NCI-H446 treated with DMSO at 0.1 percent for 48 hours (cell line): ENCODE data around the gene CNTROB.
"Not testable (repeated sequence)": the region's sequence is repeated elsewhere in the genome, so short reads cannot be mapped to it uniquely, and the experiment has no call there.

Experiments
- DNase-seq: peaks from one replicate; lab custom pipeline; 2025; lab: John Stamatoyannopoulos, UW

CNTROB gene

DNA sequence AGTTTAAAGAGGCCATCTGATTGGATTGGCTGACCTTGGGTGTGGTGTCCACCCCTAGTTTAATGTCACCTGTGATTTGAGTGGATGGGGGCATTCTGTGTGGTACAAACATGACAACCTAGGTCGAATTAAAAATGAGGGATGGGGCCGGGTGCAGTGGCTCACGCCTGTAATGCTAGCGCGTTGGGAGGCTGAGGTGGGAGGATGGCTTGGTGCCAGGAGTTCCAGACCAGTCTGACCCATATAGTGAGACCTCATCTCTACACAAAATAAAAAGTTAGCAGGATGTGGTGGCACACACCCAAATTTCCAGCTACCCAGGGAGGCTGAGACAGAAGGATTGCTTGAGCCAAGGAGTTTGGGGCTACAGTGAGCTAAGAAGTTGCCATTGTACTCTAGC is 14.4 kb downstream of the CNTROB start:
- no peak for DNase-seq

DNA sequence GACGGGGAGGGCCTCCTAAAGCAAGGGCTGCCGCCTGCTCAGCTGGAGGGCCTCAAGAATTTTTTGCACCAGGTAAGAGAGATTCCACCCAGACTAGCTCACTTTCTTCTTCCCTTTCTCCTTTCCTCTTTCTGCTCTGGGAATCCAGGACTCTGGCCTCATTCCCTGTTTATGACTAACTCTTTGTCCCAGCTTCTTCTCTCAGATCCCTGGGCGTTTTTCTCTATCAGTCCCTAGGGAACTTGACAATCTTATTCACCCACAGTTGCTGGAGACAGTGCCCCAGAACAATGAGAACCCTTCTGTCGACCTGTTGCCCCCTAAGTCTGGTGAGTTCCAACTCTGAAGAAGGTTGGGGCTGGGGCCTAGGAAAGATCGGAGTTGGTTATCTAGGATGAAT is 15.6 kb downstream of the CNTROB start:
- no peak for DNase-seq

DNA sequence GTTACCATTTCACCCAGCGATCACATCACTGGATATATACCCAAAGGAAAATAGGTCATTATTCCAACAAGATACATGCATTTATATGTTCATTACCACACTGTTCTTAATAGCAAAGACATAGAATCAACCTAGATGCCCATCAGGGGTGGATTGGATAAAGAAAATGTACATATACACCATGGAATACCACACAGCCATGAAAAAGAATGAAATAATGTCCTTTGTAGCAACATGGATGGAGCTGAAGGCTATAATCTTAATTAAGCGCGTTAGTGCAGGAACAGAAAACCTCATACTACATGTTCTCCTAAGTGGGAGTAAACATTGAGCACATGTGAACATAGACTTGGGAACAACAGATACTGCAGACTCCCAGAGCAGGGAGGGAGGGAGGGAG is 18.6 kb downstream of the CNTROB start:
- no peak for DNase-seq

DNA sequence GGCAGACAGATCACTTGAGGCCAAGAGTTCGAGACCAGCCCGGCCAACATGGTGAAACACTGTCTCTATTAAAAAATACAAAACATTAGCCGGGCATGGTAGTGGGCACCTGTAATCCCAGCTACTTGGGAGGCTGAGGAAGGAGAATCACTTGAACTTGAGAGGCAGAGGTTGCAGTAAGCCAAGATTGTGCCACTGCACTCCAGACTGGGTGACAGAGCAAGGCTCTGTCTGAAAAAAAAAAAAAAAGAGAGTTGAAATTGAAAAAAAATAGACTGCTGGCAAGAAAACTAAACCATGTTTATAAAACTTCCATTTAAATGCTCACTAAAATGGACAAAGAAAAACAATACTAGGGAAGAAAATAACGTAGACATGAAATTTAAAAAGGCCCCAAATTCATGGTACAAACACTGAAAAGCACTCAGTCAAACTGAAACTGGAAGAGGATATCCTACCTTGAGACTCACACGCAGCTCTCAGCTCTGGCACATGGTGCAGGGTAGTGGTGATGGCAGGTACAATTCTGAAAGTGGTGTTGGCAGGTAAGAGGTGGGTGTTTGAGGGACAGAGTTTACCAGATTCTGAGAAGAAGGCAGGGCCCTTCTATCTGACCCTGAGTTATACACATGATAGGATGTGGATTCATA is 19.3 kb downstream of the CNTROB start:
- no peak for DNase-seq

DNA sequence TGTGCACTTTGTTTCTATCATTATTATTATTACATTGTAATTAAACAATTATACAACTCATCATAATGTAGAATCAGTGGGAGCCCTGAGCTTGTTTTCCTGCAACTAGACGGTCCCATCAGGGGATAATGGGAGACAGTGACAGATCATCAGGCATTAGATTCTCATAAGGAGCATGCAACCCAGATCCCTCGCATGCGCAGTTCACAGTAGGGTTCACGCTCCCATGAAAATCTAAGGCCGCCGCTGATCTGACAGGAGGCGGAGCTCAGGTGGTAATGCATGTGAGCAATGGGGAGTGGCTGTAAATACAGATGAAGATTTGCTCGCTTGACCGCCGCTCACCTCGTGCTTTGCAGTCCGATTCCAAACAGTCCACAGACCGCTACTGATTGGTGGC is 21.3 kb downstream of the CNTROB start:
- not testable (repeated sequence) for DNase-seq

DNA sequence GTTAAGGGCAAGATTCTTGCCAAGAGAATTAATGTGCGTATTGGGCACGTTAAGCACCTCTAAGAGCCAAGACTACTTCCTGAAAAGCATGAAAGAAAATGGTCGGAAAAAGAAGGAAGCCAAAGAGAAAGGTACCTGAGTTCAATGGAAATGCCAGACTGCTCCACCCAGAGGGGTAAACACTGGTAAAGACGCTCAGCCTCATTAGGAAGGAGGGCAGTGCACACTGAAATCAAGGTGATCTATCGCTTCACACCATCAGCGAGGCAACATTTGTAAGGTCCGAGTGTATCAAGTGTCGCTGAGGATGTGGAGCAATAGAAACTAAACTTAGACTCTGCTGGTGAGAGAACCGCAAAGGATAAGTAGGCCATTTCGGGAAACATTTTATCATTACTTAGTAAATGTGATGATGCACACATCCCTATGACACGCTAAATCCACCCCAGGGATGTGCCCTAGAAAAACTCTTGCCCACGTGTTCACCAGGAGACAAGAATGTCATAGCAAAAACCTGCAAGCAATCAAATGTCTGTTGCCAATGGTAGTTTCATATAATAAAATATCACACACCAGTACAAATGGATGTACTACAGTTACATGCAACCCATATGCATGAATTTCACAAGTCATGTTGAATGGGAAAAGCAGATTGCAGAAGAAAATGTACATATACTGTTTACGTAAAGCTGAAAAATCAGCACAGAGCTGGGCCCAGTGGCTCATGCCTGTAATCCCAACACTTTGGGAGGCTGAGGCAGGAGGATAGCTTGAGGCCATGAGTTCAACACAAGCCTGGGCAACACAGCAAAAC is 23.6 kb downstream of the CNTROB start:
- no peak for DNase-seq

DNA sequence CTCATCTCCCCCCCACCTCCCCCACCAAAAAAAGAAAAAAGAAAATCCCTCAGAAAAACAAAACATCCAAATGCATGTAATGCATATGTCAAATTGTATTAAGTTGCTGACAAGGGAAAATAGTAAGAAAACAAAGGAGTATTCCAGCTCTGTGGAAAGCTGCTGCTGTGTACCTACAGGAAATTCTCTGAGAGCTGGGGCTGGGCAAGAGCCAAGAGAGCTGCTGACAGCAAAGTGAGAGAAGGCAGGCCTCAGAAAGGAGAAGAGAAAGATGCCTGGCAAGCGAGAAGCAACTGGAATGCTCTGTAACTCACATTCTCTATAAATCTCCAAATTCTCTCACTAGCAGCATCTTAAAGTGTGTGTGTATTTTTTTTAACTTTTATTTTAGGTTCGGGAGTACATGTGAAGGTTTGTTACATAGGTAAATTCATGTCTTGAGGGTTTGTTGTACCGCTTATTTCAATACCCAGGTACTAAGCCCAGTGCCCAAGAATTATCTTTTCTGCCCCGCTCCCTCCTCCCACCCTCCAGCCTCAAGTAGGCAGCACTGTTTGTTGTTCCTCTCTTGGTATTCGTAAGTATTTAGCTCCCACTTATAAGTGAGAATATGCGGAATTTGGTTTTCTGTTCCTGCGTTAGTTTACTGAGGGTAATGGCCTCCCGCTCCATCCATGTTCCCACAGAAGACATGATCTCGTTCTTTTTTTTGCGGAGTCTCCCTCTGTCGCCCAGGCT is 24.4 kb downstream of the CNTROB start:
- no peak for DNase-seq

DNA sequence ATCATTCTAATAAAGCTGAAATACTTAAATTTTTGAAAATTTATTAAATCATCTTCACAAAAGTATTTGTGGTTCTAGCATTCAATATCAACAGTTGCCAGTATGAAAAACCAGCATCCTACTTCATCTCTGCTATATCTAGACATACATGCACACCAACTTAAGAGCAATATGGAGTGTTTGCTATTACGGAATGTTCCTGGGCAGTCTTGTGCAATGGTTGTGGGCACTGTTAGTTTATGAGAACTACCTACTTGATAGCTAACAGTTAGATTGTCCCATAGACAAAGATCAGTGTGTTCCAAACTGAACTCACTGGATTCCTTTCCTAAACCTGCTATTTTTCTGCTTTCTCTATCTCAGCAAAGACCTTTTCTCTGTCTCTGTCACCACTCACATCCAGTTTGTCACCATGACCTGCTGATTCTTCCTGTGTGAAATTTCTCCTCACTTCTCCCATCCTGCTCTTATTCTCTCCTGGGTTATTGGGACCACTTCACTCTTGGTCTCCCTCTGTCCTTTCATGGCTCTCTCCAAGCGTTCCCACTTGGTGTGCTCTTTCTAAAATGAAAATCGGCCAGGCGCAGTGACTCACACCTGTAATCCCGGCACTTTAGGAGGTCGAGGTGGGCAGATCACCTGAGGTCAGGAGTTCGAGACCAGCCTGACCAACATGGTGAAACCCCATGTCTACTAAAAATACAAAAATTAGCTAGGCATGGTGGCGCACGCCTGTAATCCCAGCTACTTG is 27.7 kb downstream of the CNTROB start:
- no peak for DNase-seq

DNA sequence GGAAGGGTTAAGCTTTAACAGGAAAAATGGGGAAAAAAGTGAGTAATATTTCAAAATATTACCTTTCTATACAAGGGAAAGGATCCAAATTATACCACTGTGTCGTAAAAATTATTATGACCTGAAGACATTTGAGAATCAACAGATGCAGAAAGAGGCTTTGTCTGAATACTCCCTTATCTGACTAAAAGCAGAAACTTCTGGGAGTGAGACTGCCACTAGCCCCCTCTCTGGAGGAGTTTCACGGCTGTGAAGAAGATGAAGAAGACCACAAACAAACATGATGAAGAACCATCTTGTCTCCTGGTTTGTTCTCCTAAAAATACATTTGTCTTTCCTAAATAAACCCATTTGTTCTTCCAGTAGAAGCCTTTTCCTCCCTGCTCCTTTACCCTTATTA is 29.4 kb downstream of the CNTROB start:
- no peak for DNase-seq

DNA sequence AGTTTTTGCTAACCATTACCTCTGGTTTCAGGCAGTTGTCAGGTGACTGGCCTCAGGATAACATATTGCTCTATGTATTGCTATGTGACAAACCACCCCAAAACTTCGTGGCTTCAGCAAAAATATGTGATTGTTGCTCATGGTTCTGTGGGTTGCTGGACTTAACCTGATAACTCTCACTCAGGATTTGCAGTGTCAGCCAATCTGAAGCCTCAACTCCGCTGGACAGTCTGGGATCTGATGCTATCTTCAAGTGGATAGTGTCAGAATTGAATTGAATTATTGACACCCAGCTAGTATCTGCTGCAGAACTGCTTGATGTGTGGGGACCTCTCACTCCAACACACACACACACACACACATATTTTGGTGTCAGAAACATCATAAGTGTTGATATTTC is 35.7 kb downstream of the CNTROB start:
- no peak for DNase-seq

DNA sequence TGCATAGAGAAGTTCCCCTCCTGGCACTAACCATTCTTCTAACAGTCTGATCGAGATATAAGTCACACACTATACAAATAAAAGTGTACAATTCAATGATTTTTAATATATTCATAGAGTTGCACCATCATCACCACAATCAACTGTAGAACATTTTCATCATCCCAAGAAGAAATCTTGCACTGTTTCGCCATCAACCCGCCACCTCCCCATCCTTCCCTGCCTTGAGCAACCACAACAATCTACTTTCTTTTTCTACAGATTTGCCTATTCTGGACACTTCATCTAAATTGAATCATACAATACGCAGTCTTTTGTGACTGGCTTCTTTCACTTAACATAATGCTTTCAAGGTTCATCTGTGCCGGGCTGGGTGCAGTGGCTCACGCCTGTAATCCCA is 37.4 kb downstream of the CNTROB start:
- no peak for DNase-seq

DNA sequence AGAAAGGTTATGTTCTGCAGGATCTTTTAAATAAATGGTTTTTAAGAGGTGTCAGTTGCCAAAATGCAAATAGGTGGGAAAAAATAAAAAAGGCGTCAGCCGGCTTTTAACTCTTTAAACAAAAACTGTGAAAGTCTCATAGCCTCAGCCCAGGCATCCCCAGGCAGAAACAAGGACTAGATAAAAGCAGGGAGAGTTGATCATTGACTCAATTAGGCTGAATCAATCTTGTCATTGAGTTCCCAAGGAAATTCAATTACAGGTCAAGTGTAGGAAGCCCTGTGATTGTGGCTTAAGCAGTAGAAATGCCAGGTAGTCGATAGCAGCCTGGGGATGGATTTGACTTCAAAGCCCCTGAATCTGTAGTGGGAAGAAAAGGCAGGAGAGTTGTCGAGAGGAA is 39.6 kb downstream of the CNTROB start:
- no peak for DNase-seq

DNA sequence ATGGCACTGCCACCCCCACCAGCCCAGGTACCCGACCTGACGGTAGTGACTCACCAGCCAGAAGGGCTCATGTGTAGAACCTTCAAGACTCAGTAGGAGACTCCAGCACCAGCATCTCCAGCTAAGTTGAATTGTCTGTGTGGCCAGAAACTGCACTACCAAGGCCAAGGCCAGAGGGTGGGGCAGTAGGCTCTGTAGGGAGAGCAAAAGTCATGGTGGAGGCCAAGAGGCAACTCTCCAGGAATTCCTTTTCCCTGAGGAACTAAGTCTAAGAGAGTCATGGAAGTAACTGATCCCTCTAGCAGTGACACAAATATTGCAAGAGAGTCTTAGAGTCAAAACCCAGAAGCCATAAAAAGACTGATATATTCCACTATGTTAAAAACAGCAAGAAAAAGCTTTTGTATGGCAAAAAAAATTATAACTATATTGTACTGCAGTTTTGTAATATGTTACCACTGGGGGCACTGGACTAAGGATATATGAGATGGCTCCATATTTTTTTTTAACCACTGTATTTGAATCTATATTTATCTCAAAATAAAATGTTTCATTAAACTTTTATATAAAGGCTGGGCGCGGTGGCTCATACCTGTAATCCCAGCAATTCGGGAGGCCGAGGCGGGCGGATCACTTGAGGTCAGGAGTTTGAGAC is 40.3 kb downstream of the CNTROB start:
- DNase-seq = no peak

DNA sequence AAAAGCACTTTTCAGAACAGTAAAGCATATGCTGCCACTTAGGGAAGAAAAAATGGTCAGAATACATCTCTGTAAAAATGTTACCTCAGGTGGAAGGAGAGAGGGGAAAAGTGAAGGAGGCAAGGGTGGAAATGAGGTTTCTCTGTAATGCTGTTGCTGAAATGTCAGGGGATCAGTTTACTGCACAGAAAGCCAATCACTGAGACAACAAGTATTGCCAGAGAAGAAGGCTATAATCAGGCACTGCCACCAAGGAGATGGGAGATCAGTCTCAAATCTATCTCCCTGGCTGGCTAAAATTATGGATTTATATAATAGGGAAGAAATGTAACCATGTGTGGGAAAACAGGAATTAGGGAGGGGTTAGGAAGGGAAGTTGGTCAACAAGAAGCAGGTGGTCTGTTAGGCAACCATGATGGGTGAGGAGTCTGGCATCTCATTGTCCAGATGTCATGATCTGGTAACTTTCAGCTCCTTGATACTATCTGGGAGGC is 42.7 kb downstream of the CNTROB start:
- no peak for DNase-seq

DNA sequence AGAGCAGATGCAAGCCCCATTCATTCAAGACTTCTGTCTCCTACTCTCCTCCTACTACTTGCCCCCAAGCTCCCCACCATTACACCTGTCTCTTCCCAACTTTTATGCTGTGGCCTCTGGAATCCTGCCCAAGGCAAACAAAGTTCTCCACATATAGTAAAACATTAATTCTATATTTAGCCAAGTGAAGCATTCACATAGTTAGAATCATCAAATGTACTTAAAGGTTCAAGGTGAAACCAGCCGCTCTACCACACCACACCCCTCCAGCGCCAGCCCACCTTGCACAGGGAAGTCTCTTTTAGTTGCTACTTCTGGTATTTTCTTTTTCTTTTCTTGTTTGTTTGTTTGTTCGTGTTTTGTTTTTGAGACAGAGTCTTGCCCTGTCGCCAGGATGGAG is 45.0 kb downstream of the CNTROB start:
- DNase-seq = no peak

DNA sequence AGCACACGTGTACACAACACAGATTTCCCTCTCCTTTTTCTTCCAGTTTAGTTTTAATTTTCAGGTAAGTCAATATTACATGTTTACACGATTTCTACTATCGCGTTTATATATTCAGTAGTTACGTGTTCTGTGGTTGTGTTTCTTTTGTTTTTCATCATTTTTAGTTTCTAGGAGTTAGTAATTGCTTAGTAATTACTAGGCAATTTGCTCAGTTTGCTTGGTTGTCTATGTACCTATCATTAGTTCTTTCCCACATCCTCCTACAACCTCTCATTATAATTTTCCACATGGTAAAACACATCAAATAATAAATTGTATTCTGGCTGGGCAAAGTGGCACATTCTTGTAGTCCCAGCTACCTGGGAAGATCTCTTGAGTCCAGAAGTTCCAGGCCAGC is 45.8 kb downstream of the CNTROB start:
- DNase-seq = no peak

DNA sequence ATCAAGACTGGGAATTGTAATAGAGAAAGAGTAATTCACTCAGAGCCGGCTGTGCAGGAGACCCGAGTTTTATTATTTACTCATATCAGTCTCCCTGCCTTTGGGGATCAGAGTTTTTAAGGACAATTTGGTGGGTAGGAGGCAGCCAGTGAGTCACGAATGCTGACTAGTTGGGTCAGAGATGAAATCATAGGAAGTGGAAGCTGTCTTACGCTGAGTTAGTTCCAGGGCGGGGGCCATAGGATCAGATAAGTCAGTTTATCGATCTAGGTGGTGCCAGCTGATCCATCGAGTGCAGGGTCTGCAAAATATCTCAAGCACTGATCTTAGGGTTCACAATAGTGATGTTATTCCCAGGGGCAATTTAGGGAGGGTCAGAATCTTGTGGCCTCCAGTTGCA is 50.2 kb downstream of the CNTROB start:
- DNase-seq = no peak

DNA sequence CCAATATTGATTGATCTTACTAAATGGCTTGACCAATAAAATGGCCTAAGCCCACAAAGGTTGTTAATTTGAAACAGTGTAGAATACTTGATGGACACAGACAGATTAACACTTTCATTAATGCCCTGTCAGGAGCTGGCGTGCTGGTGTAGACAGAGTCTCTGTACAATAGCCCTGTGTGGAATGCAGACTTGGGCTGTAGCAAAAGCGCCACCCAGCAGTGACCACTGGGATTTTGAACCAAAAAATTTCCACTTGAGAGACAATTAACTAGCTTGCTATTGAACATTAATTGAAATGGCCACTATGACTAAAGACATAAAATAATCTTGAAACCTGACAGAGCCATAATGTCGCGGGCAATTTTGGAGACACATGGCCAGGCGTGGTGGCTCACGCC is 50.7 kb downstream of the CNTROB start:
- no peak for DNase-seq

DNA sequence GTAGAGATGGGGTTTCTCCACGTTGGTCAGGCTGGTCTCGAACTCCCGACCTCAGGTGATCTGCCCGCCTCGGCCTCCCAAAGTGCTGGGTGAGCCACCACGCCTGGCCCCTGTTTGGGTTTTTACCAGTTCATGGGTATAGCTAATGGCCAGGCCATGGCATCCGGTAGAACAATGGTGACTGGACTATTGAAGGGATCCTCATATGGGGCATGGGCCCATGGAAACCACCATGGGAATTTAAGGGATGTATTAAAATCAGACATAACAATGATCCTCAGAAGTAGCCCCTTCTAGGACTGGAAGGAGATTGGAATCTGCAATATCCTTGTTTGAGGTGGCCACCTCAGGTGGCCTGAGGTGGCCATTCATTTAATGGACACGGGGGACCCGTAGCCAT is 52.9 kb downstream of the CNTROB start:
- no peak for DNase-seq

DNA sequence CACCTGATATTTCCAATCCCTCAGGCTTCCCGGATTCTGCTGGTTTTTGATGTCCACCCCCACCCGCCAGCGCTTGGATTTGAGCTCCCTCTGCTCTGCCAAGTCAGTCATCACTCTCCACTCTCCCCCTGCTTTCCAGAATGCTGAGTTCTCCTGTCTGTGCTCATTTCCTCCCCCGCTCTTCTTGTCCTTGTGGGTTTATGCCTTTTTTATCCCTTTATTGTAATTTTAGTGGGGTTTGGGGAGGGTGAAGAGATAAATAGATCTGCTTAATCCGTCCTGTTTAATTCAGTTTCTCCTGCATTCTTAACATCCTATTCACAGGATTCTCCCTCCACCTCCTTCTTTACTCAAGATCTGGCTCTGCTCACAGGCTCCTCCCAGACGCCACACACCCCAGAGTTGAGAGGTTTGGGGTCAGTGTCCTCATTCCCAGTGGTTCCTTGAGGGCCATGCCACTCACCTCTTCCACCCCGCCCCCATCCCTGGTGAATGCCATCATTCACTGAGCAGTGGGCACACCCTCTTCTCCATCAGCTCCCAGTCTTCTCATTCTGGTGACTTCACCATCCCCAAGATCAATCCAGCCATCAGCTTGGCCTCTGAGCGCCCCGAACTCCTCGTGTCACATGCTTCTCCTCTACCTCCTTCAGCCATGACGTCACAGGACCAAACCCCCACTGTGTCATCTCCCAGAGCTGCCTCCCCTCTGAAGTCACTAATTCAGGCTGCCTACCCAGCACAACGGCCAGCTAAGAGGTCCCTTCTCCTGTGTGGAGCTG is 55.3 kb downstream of the CNTROB start:
- no peak for DNase-seq

DNA sequence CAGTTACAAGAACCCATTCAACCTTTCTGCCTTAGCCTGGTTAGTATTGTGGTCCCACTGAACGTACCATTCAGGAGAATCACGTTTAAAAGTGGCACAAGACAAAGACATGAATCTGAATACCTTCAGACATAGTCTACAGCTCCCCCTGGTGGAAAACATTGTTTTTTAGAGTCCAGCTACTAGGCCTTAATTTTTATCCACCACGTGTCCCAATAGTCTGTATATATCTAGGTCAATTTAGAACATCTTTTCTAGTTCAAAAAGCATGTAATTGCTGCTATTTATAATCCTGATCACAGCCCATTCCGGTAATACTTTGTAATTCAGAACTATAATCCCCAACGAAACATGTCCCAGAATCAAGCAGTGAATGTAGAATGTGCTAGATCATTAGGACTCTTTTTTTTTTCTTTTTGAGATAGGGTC is 56.8 kb downstream of the CNTROB start:
- DNase-seq = peak; percentile 47
